KOPT-K1 (cell line): Measurements from ENCODE around the gene CEBPZOS.
A peak's percentile ranks its signal among the peaks of the same experiment; 100 is the strongest.
"Not testable (repeated sequence)": the region's sequence is repeated elsewhere in the genome, so short reads cannot be mapped to it uniquely, and the experiment has no call there.

Source experiments
- H3K27ac ChIP-seq: fragments of 200-600 bp; sonication (generic); 2 replicates; pipeline ENCODE4 v1.5.1; 2016; ENCODE audit warnings: antibody characterized with exemption, mild to moderate bottlenecking, low read depth, low read length; ENCODE audit not compliant: poor library complexity, severe bottlenecking
- H3K36me3 ChIP-seq: fragments of 200-600 bp; sonication (generic); 2 replicates; pipeline ENCODE4 v1.5.1; 2017; ENCODE audit warnings: antibody characterized with exemption, mild to moderate bottlenecking, low read length, moderate library complexity; ENCODE audit not compliant: insufficient read depth
- H3K9me3 ChIP-seq: fragments of 200-600 bp; sonication (generic); 2 replicates; pipeline ENCODE4 v1.5.1; 2017; ENCODE audit warnings: antibody characterized with exemption, low read length, mild to moderate bottlenecking; ENCODE audit not compliant: insufficient read depth, poor library complexity, severe bottlenecking

CEBPZOS gene

DNA sequence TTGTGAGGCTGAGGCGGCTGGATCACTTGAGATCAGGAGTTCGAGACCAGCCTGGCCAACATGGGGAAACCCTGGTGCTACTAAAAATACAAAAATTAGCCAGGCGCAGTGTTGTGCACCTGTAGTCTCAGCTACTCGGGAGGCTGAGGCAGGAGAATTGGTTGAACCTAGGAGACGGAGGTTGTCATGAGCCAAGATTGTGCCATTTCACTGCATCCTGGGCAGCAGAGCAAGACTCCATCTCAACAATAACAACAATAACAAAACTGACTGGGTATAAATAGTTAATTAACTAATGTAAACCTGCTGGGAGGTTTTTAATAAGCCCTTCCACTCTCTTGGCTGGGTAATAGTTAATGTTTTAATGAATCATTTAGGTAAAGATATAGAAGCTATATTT is 15.7 kb upstream of the CEBPZOS start:
- no peaks in the 10 kb centered on the region for H3K36me3 ChIP-seq
- no peaks in the 10 kb centered on the region for H3K9me3 ChIP-seq
- H3K27ac ChIP-seq, result no peak overlapping the region

DNA sequence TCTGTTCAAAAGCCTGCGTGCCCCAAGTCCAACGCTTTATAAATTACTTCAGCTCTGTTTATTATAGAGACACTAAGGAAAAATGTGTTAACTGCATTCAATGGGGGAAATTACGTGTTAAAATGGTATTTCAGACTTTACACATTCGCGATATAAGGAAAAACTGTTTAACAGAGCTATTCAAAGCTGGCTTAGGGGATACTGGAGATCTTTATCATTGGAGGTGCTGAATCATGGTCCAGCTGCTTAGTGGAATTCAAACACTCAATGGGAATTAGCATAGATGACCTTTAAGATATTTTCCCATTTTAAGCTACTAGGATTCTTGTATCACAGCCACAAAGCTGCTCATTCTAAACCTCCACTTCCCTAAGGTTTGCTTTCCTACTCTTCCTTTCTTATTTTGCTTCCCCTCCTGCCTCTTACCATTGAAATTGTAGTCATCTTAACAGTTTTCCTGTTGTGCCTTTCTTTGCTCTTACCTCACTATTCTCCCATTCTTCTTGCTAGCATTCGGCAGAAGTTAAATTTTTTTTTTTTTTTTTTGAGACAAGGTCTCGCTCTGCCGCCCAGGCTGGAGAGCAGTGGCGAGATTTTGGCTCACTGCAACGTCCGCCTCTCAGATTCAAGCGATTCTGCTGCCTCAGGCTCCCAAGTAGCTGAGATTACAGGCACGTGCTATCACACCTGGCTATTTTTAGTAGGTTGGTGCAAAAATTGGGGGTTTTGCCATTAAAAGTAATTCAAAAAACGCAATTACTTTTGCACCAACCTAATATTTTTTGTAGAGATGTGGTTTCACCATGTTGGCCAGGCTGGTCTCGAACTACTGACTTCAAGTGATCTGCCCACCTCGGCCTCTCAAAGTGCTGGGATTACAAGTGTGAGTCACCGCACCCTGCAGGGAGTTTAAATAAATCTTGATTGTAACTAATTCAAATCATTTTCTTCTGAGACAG is 14.3 kb upstream of the CEBPZOS start:
- Histone ChIP-seq H3K36me3 (no peaks in the 10 kb centered on the region), H3K27ac (no peak overlapping the region), H3K9me3 (no peaks in the 10 kb centered on the region)

DNA sequence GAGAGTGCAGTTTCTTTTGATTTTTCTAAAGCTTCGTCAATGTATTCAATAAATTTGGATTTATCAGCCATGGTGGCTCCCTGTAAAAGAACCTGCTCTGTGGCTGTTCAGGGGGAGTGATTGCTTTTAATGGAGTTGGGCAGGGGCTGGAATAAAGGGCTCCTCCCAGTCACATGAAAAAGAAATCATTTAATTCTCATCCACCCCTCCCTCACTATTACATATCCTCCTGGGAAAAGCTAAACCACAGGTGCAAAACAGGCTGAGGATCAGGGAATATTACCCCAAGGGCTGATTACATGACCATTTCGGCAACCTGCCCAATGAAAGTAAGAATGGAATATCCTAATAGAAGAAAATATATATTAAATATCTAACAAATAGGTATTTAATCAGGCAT is 7.7 kb upstream of the CEBPZOS start, which contains the start of gene SULT6B1:
TSS of gene SULT6B1 (minus strand) at position 101 of the 400 bp plus-strand sequence. CDS start at position 71, 30 bp downstream.
- no peaks in the 10 kb centered on the region for H3K36me3 ChIP-seq
- H3K9me3 ChIP-seq, result no peaks in the 10 kb centered on the region
- H3K27ac ChIP-seq, result no peak within 1 kb of the TSS

DNA sequence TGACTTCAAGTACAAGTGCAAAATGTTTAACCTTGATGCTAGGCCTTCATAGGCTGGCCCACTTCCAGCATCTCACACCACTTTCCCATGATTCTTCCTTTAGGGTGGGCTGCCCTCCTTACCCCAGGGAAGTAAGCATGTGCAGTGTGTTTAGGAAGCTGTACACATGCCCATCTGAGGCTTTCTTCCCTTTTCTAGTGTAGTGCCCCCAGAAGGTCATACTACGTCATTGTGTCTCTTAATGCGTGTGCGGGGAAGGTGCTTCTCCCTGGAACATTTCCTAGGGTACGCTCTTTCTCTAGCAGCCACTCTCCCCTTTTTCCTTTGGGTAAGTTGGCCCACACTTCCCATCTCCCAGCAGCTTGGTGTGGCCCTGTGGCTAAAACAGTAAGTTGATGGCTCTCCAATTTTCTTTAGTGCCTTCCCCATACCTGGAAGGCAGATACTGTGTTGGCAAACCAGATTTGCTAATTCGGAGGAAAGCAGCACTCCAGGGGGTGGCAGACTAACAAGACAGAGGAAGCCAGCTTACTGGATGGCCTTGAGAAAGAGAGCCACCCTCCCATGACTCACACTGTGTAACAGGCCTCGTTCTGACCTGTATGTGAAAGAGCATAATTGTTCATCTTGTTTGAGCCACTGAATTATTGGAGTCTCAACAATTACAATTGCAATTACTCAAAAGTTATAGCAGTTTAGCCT is 6.7 kb upstream of the CEBPZOS start:
- no peaks in the 10 kb centered on the region for H3K36me3 ChIP-seq
- no peaks in the 10 kb centered on the region for H3K9me3 ChIP-seq
- no peak overlapping the region for H3K27ac ChIP-seq

DNA sequence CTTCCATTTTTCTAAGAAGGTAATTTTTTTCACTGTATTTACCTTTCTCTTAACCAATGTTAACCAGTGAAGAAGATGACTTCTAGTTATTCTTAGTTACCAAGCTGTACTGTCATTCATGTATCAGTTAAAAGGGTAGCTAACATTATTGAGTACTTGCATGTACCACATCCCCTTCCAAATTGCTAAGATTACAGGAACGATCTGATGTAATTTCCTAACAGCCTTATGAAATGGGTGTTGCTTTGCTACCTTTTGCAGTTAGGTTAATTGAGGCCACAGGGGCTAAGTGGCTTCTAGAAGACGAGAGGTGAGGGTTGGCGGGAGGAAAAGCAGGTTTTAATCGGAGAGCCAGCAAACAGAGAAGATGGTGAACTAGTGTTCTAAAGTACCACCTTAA is 6.0 kb upstream of the CEBPZOS start:
- Histone ChIP-seq H3K27ac (no peak overlapping the region), H3K9me3 (no peaks in the 10 kb centered on the region), H3K36me3 (no peaks in the 10 kb centered on the region)

DNA sequence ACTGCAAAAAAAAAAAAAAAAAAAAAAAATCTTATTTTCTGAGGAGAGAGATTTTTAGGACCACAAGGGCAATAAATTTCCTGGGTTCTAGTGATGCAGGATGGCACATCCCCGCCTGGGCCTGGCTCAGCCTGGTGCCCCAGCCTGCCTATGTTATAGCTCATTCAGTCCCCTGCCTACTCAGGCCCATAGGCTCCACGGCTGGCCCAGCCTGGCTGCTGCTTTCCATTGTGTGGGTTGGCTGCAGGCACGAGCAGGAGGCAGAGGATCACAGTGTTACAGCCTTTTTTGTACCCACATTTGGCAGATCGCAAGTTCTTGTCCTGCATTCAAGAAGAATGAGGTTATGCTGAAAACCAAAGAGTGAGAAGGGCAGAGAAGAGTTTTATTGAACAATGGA is 5.0 kb upstream of the CEBPZOS start:
- no peaks in the 10 kb centered on the region for H3K36me3 ChIP-seq
- H3K27ac ChIP-seq, result no peak overlapping the region

DNA sequence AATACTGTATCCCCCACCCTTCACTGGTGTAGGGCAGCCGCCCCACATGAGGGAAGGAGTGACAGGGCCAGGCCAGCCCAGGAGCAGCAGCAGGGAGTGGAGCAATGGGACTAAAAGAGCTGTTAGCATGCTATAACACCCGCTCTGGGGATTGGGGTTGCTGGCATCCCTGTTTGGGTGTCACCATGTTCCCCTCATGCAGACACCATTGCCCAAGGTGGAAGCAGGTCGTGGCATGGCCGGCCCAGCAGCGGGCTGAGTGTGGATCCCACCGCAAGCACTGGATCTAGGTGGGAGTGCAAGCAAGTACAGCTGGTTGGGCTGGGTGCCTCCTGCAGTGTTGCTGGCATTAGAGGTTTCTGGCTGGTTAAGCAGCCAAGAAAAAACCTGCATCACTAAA is 4.5 kb upstream of the CEBPZOS start:
- no peak overlapping the region for H3K27ac ChIP-seq

More for the DNA sequence above, 5.0 kb upstream of the CEBPZOS start:
- H3K9me3 ChIP-seq, result no peaks in the 10 kb centered on the region

DNA sequence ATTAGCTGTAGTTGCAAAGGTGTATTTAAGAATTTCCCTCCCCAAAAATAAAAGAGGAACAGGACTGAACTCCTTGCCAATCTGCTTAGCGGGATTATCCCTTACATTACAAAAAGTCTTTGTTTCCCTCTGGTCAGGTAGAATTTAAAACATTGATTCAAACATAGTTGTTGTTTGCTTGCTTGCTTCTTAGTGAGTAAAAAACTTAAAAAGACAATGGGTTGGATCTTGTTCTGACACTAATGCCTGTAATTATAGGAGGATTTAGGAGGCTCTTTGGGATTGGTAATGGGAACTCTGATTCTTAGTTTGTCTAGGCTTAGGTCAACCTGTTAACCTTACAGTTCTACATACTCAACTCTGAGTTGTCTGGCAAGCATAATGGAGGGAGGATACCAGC is 3.7 kb upstream of the CEBPZOS start:
- Histone ChIP-seq H3K36me3 (no peaks in the 10 kb centered on the region), H3K27ac (no peak overlapping the region), H3K9me3 (no peaks in the 10 kb centered on the region)

More for the DNA sequence above, 4.5 kb upstream of the CEBPZOS start:
- Histone ChIP-seq H3K9me3 (no peaks in the 10 kb centered on the region), H3K36me3 (no peaks in the 10 kb centered on the region)

DNA sequence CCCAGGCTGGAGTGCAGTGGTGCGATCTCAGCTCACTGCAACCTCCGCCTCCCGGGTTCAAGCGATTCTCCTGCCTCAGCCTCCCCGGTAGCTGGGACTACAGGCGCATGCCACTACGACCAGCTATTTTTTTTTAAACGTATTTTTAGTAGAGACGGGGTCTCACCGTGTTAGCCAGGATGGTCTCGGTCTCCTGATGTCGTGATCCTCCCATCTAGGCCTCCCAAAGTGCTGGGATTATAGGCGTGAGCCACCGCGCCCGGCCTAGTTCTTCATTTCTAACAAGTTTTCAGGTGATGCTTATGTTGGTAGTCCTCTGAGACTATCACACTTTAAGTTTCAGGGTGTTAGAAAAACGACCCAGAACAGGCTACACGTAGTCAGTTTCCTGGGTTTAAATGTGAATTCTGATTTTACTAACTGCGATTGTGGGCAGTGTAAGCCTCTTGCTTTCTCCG is 405 bp upstream of the CEBPZOS start:
- Histone ChIP-seq H3K36me3 (peaks cover 22% of the 10 kb centered on the region), H3K27ac (peak overlapping the region; percentile 68)
- not testable (repeated sequence) for H3K9me3 ChIP-seq

DNA sequence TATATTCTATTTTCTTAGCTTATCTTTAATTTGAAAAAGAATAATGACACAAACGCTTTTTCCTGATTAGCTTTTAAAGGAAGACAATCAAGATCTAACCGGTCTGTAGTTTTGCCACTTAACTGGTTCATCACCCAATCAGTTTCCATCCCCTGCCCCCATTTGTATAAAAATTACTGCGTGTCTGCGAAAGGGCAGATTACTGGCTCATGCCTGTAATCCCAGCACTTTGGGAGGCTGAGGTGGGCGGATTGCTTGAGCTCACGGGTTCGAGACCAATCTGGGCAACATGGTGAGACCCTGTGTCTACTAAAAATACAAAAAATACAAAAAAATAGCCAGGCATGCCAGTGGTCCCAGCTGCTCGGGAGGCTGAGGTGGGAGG is 2.4 kb downstream of the CEBPZOS start:
- peaks cover 4% of the 10 kb centered on the region for H3K9me3 ChIP-seq
- no peak overlapping the region for H3K27ac ChIP-seq

DNA sequence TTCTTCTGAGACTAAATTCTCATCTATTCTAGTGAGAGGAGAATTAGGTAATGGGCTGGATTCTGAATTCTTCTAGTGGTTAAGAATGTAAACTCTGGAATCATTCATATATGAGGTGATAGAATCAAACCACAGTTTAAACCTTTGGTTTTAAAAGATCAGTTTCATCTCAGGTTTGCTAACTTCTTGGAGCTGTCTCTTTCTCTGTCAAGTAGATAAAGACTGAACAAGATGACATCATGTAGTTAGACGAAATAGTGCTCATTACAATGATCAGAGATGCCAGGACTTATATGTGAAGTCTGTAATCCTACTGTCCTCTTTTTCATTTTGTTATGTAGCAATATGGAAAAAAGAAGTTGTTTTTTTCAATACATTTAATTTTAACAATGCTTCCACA is 4.9 kb downstream of the CEBPZOS start:
- Histone ChIP-seq H3K27ac (no peak overlapping the region), H3K9me3 (peaks cover 21% of the 10 kb centered on the region), H3K36me3 (peaks cover 75% of the 10 kb centered on the region)

More for the DNA sequence above, 2.4 kb downstream of the CEBPZOS start:
- peaks cover 50% of the 10 kb centered on the region for H3K36me3 ChIP-seq

DNA sequence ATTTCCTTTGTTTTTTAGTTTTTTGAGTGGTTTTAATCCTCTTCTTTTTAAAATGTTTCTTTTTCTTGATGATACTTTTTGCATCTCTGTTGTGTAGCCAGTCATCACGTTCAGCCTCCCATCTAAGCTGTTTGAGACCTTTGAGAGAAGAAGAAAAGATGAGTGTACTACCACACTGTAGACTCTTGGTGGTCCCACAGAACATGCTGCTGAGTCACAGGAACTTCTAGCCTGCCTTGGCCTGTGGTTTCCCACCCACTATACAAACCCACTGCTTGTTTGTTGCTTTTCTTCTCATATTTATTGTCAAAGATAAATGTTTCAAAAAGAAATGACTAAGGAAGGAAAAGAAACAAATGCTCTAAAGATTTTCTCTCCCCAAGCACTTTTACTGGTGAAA is 5.5 kb downstream of the CEBPZOS start:
- peaks cover 81% of the 10 kb centered on the region for H3K36me3 ChIP-seq
- peaks cover 26% of the 10 kb centered on the region for H3K9me3 ChIP-seq
- H3K27ac ChIP-seq, result no peak overlapping the region

DNA sequence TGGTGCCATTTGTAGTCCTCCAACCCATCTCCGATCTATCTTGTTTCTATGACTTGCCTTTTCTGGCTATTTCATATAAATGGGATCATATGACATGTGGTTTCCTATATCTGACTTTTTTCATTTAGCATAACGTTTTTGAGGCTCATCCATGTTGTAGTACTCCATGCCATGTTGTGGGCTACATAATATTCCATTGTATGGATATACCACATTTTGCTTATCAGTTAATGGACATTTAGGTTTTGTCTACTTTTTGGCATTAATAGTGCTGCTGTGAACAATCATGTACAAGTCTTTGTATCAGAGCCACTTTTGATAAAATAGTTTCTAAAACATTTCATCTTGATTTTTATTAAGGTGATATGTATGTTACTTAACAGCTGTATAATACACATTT is 7.4 kb downstream of the CEBPZOS start:
- H3K9me3 ChIP-seq, result peaks cover 46% of the 10 kb centered on the region
- no peak overlapping the region for H3K27ac ChIP-seq
- H3K36me3 ChIP-seq, result peaks cover 95% of the 10 kb centered on the region

DNA sequence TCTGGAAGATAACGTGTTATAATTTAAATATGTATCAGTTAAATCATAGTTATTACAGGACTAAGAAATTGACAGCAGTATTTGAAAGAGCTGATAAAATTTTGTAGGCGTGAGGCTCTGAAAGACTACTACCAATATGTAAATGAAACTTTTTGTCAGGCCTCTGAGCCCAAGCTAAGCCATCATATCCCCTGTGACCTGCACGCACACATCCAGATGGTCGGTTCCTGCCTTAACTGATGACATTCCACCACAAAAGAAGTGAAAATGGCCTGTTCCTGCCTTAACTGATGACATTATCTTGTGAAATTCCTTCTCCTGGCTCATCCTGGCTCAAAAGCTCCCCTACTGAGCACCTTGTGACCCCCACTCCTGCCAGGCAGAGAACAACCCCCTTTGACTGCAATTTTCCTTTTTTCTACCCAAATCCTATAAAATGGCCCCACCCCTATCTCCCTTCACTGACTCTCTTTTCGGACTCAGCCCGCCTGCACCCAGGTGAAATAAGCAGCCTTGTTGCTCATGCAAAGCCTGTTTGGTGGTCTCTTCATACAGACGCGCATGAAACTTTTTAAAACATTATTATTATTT is 8.9 kb downstream of the CEBPZOS start:
- Histone ChIP-seq H3K36me3 (peaks cover 100% of the 10 kb centered on the region), H3K9me3 (peaks cover 58% of the 10 kb centered on the region)
- H3K27ac ChIP-seq, result not testable (repeated sequence)

DNA sequence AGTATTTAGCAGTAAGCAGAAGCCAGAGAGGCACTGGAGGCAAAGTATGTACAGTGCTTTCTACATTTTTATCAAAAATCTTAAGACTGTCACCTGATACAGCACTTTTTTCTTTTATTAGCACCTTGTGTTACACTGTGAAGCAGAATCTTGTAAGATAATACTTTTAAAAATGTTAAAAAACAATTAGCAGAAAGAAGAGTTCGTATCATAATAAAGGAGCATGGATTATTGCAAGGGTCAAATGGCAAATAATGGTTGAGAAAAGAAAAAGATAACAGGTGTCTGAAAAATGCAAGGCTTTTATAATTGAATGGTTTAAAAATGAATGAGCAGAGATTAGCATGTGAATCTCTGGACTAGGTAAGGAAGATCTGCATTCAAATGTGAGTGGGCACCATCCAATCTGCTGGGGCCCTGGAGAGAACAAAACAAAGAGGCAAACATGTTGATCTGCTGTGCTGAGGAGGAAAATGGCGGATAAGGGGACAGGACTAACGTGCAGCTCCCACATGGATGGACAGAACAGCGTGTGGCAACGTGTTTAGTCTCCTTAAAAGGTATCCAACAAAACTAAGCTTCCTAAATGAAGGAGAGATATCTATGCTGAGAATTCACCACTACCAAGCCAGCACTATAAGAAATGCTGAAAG is 9.5 kb downstream of the CEBPZOS start:
- Histone ChIP-seq H3K36me3 (peaks cover 100% of the 10 kb centered on the region), H3K9me3 (peaks cover 58% of the 10 kb centered on the region), H3K27ac (no peak overlapping the region)
